Stimulated activated CD8-positive, alpha-beta memory T cell treated with anti-CD3 and anti-CD28 coated beads, Interleukin-15, amount 100 ng/mL, for 1 hour (primary cell): Measurements from ENCODE around the gene TRIM28.

Experiments used
- DNase-seq: peaks from one replicate; pipeline ENCODE4 v3.0.0-alpha.2; 2020; ENCODE audit warnings: low read depth

TRIM28 gene

GRCh38 chr19:58549664-58550361 is 5.9 kb downstream of the TRIM28 start:
- no peak for DNase-seq

- no peak for DNase-seq
Observed at GRCh38 chr19:58550362-58551122, 6.7 kb downstream of the TRIM28 start.

- DNase-seq = no peak
Observed at GRCh38 chr19:58551123-58551497, 7.2 kb downstream of the TRIM28 start.

GRCh38 chr19:58551577-58552471 is 8.0 kb downstream of the TRIM28 start:
- DNase-seq = no peak

GRCh38 chr19:58552655-58553054 is 8.8 kb downstream of the TRIM28 start:
- no peak for DNase-seq

GRCh38 chr19:58553799-58554493 is 10.1 kb downstream of the TRIM28 start:
- no peak for DNase-seq

GRCh38 chr19:58554494-58555368 is 10.9 kb downstream of the TRIM28 start, which contains the start of gene CHMP2A:
Gene CHMP2A (minus strand): TSS chr19:58555105. CDS start chr19:58554212, 893 bp downstream.
- peak; percentile 98 for DNase-seq

- DNase-seq = no peak
Observed at GRCh38 chr19:58555369-58555885, 11.6 kb downstream of the TRIM28 start.

GRCh38 chr19:58555920-58556621 is 12.2 kb downstream of the TRIM28 start:
- no peak for DNase-seq

- DNase-seq = no peak
Observed at GRCh38 chr19:58556622-58557220, 12.9 kb downstream of the TRIM28 start.

GRCh38 chr19:58557221-58558065 is 13.6 kb downstream of the TRIM28 start:
- no peak for DNase-seq

- no peak for DNase-seq
Observed at GRCh38 chr19:58558066-58558622, 14.3 kb downstream of the TRIM28 start, which contains the start of gene UBE2M. Gene UBE2M (minus strand): TSS chr19:58558611. CDS start chr19:58558381, 230 bp downstream.

- peak; percentile 99 for DNase-seq
Observed at GRCh38 chr19:58558623-58559274, 14.9 kb downstream of the TRIM28 start.

- no peak for DNase-seq
Observed at GRCh38 chr19:58559275-58560006, 15.6 kb downstream of the TRIM28 start.

- no peak for DNase-seq
Observed at GRCh38 chr19:58560007-58560887, 16.4 kb downstream of the TRIM28 start.

GRCh38 chr19:58560921-58561320 is 17.1 kb downstream of the TRIM28 start:
- DNase-seq = no peak
